GM21529 (cell line): Measurements from ENCODE around the gene EPHB2.

Experiments used
- ATAC-seq: cut with Tn5 transposase; IDR thresholded peaks from one replicate; pipeline ENCODE4 v1.9.1; 2021; ENCODE audit not compliant: unreplicated experiment

Gene EPHB2

DNA sequence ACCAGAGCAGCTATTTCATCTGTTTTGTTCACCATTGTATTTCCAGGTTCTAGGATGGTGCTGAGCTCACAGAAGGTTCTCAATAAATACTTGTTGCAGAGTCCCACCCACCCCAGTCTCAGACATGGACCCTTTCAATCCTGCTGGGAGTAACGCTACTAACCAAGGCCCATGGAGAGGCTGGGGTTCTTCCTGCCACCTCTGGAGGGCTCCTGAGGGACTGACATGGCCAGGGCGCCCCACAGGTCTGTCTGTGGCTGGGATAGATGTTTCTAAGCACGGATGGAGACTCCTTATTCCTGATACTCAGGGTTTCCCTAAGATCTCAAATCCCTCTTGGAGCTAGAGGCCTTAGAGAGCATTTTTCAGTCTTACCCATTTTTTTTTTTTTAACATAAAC lies 87.4 kb downstream of the EPHB2 start:
- ATAC-seq, result no peak

DNA sequence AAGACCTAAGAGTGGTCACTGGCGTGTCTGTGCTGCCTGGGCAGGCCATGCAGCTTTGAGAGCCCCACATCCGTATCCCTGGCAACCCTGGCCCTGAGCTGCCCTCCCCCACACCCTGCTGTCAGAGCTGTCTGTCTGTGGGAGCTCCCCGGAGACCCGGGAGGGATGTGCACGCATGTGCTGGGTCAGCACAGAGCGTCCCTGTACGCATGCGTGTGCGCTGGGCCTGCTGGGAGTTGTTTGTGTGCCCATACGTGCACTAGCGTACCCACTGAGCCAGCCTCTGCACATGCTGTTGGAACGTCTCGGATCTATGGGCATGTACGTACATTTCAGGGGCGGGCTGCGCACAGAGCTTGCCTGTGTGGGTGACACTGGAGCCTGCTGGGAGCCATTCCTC lies 89.3 kb downstream of the EPHB2 start:
- ATAC-seq, result no peak

DNA sequence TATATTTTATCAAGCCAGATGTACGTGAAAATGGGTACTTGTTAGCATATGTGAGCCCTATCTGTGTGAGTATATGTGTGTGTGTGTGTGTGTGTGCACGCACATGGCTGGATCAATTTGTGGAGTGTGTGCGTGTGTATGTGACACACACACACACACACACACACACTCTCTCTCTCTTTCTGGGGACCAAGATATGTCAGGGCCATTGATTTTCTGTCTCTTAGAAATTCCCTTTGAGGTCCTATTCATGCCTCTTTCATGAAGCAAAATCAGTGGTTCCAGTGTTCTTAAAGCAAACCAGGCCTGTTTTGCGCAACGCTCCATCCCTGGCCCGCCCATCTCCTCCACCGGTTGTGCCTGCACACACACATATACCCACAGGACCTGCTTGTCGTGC lies 90.0 kb downstream of the EPHB2 start:
- no peak for ATAC-seq

DNA sequence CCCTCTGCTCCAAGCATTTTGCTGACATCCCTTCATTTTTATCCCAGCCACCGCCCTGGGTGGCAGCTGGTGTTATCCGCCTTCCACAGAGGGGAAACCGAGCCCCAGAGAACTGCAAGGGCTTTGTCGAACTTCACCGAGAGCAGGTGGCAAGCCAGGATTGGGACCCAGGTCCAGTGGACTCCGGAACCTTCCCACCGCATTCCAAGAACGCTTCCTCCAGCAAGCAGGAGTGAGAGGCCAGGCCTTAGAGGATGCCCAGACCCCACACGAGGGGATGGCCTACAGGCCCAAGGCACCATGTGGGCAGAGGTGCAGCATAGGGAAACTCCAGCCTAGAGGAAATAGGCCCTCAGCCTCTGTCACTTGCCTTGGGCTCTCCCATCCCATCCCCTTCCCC lies 90.7 kb downstream of the EPHB2 start:
- ATAC-seq, result no peak

DNA sequence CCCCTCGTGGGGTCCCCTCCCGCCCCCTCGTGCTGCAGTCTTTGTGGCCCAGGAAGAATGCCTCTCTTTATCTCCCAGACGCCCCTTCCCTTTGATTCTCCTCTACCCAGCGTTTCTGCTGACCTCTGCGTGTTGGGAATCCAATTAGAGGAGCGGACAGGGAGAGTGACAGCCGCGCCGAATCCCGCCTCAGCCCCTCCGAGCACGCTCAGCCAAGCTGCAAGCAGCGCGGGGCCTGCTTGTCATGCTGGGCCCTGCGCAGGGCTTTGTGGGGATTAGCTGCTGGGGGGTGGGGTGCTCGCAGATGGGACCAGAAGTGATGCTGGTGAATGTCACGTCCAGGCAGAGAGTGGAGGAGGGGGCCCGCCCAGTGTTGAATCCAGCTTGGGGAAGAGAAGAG lies 91.1 kb downstream of the EPHB2 start:
- ATAC-seq, result no peak

DNA sequence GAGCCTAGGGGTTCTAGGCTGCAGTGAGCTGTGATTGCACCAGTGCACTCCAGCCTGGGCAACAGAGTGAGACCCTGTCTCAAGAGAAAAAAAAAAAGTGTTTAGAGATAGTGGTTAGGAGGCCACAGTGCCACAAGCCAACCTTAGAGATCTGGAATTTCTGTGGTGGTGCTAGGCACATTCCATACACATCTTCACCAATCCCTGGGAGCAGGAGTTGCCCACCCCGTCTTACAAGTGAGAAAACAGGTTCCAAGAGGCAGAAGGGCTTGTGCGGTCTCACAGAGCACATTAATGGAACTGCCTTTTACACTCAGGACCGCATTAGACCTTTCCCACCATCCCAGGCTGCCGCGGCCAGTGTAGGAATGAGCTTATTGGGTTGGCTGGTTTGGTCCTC lies 93.2 kb downstream of the EPHB2 start:
- ATAC-seq, result no peak

DNA sequence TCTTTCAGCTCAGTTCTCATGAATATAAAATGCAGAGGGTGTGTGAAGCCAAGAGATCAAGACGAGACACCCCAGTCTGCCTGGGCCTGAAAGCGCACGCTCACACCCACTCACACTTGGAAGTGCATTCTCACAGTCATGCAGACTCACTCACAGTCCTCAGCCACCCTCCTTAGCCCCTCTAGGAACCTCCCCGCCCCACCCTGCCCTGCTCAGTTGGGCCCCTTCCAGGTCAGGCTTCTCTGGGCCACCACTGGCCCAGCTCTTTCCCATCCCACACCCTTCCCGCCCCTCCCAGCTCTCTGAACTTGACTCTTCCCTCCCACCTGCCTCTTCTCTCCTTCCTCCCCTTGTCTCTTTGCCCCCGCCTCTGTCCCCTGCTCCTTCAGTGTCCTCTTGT lies 93.8 kb downstream of the EPHB2 start:
- no peak for ATAC-seq

DNA sequence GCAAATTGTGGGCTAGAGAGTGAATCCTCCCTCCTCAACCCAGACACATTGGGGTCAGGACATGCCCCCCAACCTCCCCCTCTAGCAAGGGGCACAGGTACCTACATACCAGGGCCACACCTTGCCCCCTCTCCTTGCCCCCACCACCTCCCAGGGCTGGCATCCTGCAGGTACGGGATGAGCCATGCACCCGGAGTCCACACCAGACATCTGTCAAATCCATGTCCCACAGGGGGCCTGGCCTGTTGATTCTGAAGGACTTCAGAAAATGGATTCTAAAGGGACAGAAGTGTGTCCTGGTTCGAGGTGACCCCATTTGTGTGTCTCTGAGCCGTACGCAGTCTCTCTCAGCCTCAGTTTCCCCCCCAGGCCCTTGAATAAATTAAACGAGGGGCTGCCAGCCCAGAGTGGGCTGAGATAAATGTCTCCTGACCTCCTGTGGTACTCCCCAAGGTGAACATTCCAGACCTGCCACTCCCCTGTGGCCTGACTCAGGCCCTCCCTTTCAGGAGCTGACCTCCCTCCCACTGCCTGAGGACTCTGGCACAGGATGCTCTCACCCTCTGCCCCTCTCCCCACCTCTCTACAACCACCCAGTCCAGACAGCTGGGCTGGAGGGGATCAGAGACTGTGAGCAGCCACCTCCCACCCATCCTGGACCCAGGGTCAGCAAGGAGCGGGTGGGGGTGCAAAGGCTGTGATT lies 94.5 kb downstream of the EPHB2 start:
- ATAC-seq, result no peak

DNA sequence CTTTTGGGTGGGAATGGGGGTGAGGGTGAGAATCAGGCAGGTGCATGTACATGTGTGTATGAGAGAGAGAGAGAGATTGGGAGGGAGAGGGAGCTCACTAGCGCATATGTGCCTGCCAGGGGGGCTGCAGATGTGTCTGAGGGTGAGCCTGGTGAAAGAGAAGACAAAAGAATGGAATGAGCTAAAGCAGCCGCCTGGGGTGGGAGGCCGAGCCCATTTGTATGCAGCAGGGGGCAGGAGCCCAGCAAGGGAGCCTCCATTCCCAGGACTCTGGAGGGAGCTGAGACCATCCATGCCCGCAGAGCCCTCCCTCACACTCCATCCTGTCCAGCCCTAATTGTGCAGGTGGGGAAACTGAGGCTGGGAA lies 95.0 kb downstream of the EPHB2 start:
- ATAC-seq, result no peak

DNA sequence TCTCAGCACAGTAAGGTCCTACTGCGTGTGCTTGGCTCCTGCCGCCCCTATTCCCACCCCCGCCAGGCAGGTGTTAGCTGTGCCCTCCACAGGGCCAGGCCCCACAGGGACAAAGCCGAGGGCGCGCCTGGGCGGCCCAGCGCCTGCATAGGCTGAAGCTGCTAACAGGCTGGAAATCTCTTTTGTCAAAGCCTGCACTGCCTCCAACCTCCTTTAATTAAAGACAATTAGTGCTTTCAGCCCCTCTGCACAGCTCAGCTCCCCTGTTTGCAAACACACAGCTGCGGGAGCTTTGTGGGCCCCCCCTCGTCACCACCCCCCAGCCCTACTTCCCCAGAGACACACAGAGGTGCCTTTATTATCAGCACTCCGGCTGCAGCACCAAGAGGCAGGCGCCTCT lies 95.9 kb downstream of the EPHB2 start:
- no peak for ATAC-seq

DNA sequence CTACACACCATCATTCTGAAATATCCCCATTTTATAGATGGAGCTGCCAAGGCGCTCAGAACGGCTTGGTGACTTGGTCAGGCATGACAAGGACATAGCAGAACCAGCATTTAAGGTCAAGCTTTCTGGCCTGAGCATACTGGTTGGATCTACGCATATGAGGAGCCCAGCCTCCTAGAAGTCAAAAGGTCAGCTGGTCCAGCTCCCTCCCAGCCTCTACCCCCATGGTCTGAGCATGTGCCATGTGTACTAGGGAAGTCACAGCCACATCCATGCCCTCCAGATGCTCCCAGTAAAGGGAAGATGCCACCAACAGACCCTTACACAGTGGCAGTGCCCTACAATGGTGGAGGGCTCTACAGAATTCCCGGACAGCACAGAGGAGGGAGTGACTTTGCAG lies 96.7 kb downstream of the EPHB2 start:
- no peak for ATAC-seq

DNA sequence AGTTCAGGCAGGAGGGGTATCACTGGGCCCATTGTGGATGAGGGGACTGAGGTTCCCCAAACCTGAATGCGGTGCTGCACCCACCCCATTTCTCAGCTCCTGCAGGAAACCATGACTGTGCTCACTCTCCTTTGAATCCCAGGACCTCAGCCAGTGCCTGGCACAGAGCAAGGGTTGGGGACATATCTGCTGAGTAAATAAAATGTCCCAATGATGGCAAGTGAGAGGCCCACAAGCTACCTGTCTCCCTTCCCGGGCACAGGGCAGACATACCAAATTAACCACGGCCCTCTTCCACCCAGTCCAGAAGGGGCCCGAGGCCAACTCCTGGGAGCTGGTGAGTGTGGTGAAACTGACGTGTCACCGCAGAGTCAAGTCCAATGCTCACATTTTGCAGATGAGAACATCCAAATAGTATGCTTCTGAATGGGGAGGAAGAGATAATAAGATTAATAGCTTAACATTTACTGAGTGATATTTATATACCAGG lies 97.6 kb downstream of the EPHB2 start:
- no peak for ATAC-seq

DNA sequence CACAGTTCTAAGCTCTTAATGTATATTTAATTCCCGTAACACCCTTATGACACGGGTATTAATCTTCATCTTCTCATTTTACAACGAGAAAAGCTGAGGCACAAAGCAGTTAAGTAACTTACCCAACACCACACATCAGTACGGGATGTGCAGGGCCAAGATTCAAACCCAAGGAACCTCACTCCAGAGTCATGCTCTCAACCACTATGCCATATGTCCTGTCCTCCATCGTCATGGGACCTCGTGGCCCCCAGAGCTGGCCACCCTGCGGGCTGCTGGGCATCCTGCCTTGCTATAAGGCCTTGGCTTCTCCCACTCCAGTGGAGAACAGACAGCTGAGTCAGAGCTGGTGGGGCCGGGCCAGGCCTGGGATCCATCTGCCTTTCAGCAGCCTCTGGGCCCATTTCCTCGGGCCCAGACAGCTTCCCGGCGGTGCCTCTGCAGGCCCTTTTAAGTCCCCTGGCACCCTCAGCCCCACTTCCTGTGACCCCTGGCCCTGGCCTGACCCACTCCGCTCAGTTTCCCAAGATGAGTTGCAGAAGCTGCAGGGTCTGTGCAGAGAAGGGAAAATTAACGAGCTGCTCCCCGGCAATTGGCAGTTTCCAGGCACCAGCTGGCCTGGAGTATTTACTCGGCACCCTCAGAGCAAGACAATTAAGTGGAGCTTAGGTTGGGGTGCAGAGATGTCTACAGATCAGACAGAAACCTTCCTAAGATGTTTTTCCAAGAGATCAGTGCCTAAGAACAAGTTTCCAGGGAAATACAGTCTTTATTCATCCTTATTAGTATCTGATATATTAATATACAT lies 98.2 kb downstream of the EPHB2 start:
- ATAC-seq, result no peak

DNA sequence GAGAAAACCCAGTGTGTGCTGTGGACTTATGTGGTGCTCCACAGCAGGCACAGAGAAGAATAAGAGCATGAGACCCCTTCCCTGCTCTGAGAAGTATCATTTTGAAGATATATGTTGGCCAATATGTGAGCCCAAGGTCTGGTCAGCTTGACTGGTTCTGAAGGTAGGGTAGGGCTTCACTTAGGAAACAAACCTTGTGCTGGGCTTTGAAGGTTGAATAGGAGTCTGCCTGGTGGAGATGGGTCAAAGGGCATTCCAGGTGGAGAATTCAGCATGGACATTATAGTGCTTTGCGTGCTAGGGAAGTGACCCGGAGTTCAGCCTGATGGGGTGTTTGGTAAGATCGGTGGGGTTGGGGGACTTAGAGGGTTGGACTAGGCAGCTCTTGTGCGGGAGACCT lies 99.1 kb downstream of the EPHB2 start:
- ATAC-seq, result no peak

DNA sequence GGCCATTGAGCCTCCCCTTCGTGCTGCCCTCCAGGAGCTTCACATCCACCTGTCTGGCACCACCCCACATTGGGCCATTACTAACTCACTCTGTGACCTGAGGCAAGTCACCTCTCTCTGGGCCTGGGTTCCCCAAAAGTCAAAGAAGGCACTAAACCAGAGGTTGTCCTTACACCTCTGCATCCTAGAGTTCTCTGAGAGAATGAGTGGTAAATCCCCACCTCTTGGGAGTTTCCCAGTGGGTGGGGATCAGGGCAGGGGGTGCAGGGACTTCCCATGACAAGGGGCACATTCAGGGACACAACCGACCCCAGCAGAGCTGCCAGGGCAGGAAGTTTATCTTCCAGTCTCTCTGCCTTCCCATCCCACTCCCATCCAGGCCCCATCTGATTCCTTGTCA lies 99.7 kb downstream of the EPHB2 start:
- ATAC-seq, result no peak

DNA sequence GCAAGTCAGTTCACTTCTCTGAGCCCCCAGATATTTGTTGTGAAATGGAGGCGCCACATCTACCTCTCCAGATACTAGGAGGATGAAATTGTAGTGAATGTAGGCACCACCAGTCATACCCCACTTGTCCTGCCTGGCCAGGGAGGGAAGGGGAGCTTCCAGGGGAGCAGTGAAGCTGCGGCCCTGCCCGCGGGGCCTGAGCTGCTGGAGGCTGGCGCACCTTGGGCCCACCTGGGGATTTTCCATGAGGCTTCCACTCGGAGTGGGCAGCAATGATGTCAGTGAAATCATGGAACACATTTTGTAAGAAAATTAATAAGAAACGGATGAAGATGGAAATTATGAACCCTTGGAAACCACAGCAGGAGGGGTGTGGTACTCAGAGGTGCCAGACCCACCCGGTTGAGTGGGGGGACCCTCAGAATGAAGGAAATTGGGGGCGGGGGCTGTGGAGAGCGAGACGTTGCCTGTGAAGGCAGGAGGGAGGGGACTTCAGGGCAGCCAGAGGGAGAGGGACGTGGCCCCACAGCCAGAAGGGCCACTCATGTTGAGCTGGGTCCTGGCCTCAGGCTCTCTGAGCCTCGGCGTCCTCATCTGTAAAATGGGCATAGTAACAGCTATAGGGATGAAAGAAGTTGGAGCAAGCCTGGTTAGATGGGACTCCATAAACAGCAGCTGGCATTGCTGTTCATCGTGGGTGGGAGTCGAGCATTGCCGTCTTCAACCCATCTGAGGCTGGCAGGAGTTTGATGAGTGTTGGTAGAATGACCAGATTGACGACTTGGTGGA lies 101.6 kb downstream of the EPHB2 start:
- no peak for ATAC-seq

DNA sequence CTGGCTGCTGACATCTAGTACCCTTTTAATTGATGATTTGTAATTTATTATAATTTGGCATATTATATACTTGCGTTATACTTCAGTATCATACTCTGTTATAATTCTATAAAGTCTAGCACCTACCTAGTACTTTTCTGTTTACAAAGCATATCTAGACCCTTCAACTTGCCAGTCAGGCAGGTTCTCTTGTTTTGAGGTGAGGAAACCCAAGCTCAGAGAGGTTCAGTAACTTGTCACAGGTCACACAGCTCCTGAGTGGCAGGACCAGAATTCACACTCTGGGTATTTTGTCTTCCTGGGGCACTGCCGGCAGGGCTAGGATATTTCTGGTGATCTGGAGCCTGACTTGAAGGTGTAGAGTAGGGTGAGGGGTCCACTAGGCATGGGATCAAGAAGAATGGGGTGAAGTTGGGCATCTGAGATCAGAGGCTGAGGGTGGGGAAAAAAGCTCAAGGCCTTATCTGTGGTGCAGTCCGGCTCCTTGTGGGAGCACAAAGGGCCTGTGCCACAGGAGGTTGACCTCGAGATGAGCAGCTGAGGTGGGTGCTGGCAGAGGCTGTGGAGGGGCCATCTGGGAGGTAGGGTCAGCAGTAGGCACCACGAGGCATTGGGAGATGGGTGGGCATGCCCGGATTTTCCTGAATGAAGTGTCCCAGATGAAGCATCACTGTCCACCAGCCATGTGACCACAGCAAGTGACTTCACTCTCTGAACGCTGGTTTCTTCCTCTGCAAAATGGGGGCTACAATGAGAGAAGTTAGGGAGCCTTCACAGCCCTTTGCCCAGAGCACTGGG lies 102.6 kb downstream of the EPHB2 start:
- ATAC-seq, result no peak

DNA sequence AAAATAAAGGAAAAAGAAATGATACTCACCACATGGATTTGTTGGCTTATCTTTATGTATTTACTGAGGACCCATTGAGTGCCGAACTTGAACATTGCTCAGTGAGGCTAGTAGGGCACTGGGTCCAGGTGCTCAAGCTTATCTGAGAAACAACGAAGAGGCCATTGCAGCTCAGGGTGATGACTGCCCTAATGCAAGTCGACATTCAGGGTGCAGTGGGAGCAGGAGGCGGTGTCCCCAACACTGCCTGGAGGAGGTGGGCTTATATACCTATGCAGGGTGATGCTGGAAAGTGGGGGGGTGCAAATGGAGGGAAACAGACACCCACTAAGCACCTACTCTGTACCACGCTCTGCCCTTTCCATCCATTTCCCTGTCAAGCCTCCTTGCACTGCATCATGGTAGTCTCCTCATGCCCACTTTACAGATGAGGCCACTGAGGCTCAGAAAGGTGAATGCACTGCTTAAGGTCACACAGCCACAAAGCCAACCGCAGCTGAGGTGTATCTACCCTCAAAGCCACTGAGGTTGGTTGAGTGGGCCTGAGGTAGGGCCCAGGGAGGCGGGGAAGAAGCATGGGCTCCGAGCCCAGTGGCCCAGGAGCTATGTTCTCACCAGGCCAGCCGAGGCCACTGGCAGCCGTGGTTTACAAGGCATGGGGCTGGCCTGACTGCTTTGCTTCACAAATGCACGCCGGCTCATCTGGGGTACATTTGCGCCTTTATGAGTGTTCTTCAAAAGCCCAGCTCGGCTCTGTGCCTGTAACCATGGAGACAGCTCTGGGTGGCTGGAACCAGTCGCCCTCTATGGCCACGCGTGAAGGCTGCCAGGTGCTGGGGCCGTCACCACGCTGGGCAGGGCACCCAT lies 103.8 kb downstream of the EPHB2 start:
- ATAC-seq, result no peak

DNA sequence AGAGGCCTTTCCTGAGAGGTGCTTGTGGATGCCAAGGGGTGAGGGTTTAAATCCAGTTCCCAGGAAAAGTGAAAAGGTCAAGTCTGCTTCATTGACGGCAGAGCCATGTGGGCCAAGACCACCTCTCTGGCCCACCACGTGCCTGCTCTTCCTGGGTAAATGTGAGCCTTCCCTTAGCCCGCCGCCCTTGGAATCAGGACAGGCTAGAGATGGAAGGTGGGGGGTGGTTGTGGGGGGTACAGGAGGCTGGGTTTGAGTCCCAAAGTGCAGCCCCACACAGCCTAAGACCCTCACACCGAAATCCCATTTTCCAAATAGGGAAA lies 104.4 kb downstream of the EPHB2 start:
- ATAC-seq, result no peak

DNA sequence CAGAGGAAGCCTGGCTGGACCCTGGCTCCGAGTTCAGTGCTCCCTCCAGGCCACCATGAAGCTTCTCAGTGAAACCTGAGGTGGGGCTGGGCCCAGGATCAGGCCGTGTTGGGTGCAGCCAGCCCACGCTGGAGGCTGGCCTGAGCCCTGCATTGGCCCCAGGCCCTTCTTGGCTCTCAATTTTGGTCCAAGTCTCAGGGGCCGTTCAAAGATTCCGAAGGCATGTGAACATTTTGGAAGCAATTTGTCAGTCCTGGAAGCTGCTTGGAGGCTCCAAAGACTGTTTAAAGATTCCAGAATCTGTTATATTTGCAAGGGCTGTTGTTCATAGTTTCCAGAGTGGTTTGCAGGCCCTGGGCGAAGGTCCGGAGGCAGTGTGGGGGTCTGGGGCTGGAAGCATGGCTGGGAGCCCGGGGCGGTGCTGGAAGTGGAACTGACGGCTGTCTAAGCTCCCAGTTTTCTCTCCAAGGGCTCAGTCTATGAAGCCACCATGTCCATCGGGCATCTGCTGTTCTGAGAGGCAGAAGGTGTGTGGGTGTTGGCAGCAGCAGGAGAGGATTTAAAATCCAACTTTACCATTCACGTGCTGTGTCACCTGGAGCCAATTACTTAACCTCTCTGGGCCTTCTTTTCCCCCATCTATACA lies 104.9 kb downstream of the EPHB2 start:
- no peak for ATAC-seq
